CD4-positive, alpha-beta T cell treated with Interferon gamma for 1 hour (primary cell): Measurements from ENCODE around the gene ZDHHC14.
"Not testable (repeated sequence)": the region's sequence is repeated elsewhere in the genome, so short reads cannot be mapped to it uniquely, and the experiment has no call there.

Experiments used
- DNase-seq: peaks from one replicate; pipeline ENCODE4 v3.0.0-alpha.2; 2020

Gene ZDHHC14

DNA sequence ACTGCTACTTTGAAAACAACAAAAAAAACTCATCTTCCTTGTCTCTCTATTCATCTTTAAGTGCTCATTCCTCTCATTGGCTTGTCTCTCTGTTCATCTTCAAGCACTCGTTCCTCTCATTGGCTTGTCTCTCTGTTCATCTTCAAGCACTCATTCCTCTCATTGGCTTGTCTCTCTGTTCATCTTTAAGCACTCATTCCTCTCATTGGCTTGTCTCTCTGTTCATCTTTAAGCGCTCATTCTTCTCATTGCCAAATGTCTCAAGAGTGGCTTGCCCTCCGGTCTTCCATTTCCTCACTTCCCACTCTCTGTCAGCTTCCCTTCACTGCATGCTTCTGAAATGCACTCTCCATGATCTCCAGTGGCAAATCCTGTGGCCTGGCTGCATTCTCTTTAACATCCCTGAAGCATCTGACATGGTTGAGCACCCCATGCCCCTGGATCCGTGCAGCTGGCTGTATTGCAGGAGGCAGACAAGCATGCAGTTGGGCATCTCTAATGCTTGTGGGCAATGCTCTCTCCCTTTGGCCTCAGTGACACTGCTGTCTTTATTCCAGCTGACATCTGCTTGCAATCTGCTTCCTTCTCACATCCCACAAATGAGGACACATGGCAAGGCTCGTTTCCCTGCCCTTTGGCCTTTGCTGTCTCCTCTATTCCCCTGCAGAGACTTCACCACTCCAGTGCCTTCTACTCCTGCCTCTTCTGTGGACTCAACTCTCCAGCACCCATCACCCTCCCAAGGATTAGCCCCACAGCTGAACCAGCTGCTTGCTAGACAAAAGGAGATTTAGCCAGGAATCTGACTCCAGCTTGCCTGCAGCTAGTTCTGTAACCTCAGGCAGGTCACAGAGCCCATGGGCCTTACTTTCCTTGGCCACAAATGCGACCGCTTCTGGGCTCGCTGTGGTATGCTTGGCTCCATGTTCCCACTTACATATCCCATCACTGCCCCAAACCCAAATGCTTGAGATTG lies 298.9 kb downstream of the ZDHHC14 start:
- no peak for DNase-seq

DNA sequence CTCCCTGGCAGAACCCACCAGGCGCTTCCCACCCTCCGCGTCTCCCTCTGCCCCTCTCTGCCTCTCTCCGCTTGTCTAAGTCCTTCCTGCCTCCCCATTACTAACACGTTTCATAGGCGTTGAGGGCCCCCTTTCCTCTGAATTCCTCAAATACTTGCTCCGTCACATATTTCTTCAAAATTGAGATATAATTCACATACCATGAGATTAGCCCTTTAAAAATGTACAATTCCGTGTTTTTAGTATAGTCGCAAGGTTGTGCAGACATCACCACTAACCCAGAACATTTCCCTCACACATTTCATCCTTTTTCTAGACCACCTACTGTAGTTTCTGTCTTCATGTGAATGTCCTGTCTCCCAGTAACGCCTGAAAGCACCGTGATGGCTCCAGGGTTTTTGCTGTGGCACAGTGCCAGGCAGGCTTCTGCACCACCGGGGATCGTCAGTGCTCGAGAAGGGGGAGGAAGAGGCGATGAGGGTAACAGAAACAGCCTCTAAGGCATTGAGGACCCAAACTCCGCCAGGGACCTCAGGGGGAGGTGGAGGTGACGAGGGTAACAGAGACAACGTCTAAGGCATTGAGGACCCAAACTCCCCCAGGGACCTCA lies 300.2 kb downstream of the ZDHHC14 start:
- no peak for DNase-seq

DNA sequence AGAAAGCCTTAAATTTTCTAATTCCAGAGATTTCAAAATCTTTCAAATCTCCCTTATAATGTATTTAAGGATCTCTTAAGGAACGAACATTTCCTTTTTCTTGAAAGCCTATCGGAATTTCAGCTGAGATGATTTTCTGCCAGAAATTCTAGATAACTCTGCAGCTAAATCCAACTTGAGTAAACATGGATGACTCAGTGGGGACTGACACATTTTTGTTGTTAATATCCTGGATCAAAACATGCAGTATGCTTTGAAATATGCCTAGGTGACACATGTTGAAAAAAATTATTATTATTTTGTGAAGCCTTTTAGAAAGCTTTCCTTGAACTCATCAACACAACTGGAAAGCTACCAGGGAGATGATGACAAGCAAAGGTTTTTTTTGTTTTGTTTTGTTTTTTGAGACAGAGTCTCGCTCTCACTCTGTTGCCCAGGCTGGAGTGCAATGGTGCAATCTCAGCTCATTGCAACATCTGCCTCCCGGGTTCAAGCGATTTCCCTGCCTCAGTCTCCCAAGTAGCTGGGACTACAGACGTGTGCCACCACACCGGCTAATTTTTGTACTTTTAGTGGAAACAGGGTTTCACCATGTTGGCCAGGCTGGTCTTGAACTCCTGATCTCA lies 302.0 kb downstream of the ZDHHC14 start:
- no peak for DNase-seq

DNA sequence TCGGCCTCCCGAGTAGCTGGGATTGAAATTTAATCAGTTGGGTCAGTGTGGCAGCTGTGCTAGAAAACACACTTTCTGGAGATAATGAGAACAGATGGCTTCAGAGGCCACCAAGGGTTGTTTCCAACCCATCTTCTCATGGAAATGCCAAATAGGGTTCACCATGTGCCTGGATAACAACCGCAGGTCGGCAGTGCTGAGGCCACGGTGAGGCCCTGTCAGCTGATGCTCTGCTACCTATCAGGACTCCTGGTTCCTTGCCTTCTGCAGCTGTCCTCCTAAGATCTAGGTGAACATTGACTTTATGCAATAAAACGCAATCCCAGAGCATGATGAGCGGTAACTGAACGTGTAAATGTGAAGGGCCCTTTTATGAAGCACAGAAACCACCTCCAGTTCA lies 302.7 kb downstream of the ZDHHC14 start:
- no peak for DNase-seq

DNA sequence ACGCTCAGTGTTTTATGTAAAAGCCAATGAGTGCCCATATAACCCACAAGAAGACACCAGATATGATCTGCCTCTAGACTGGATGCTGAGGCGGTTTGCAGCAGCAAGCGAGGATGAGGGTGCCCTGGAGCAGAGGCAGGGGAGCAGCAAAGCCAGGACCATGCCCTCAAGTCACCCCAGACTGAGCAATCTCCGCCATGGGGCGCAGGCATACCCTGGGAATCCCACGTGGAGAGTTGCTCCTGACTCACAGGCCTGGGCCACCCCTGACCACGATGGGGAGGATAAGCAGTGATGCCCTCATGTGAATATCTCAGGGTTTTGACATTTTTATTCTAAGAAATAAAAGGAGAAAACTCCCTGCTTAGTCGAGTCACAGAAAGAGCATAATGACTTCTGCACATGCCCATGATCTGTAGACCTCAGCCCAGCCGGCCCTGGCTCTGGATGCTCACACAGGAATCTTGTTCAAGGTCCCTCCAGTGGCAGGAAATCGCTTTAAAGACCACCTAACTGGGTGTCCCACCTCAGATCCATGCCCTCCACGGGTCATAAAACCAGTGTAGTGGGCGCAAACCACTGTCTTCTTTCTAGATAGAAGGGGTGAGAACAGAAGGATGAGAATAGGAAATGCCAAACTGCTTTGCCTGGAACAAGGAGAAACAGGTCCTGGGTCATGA lies 303.8 kb downstream of the ZDHHC14 start:
- DNase-seq: no peak

DNA sequence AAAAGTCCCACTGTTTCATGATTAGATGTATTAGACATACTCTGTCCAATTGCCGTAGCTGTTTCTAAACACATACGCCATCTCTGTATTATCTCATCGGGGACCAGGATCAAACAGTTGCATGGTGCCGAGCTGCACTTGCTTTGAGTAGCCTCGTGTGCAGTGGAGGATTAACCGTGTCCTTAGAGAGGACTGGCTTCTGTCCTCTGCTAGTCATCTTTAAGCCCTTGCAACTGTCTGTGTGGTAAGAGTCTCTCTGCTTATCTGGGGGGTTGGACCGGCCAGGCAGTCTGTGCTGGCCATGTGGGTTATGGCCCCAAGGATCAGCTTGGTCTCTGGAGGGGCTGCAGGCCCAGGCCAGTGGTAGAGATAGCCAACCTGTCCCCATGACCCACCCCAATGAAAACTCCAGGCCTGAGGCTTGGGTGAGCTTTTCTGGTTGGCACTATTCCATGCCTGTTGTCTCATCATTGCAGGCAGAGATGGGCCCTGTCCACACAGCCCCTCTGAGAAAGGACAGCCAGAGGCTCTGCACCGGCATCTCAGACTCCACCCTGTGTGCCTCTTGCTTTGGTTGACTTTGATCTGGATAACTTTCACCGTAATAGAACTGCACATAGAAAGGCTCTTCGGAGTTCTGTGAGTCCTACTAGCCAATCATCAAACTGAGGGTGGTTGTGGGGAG lies 304.7 kb downstream of the ZDHHC14 start:
- no peak for DNase-seq

DNA sequence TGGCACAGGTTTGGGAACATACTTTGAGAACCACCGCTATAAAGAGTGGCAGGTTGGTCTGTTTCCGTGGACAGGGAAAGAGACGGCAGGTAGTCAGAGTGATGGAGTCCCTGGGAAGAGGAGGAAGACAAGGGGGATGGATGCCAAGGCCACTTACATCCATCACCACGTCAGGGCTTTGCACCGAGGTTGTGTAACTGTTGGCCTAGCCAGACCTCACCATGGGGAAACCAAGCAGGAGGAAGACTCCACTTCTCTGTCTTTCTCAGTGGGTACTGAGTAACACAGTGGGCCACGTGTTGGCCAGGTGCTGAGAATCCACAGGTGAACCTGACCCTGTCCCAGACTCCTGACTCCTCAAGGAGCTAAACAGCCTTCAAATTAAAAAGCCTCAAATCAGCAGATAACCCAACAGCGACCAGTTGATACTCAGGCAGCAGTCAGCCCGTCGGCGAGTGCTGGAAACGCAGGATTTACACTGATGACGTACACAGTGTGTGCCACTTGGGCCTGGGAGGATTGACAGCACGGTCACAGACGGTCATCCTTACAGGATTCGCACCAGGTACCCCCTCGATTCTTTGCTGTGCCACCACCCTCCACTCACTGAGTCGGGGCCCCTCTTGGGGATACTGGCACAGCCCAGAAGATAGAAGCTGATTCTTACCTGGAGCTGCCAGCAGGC lies 307.4 kb downstream of the ZDHHC14 start:
- no peak for DNase-seq

DNA sequence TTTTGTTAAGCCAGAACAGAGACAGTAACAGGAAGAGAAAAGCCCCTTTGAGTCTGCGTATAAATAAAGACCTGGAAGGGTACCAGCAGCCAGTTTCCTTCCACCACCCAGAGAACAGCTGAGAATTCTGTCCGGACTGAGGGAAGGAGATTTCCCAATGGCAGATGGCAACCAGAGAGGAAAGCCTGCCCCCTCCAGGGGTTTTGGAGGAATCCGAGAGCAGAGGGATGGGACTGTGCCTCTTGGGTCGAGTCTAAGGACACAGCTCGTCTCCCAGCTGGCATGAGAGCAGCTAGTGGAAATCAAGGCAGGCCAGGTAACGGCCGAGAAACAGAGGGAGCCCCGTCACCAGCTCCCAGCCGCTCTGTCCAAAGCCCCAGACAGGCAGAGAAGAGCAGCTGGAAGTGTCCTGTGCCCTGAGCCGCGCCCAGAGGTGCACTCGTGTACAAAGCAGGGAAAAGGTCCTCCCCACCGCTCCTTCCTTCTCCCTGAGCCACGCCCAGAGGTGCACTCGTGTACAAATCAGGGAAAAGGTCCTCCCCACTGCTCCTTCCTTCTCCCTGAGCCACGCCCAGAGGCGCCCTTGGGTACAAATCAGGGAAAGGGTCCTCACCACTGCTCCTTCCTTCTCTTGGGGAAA lies 308.1 kb downstream of the ZDHHC14 start:
- DNase-seq: no peak

DNA sequence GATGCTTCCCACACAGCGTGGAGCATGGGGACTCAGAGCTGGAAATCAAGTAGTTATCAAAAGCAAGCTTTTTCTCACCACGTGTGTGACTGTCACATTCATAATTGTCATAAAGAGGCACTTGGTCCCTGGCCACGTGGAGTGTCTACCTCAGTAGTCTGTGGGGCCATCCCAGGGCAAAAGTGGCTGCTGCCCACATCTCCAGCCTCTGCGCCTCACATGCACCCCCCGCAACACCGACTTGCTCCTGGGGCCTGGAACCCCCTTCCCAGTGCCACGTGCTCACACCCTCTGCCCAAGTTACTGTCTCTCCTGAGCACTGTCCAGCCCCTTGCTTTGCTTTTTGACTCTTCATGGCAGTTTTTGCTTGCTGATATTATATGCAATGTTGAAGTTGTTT lies 308.9 kb downstream of the ZDHHC14 start:
- no peak for DNase-seq

DNA sequence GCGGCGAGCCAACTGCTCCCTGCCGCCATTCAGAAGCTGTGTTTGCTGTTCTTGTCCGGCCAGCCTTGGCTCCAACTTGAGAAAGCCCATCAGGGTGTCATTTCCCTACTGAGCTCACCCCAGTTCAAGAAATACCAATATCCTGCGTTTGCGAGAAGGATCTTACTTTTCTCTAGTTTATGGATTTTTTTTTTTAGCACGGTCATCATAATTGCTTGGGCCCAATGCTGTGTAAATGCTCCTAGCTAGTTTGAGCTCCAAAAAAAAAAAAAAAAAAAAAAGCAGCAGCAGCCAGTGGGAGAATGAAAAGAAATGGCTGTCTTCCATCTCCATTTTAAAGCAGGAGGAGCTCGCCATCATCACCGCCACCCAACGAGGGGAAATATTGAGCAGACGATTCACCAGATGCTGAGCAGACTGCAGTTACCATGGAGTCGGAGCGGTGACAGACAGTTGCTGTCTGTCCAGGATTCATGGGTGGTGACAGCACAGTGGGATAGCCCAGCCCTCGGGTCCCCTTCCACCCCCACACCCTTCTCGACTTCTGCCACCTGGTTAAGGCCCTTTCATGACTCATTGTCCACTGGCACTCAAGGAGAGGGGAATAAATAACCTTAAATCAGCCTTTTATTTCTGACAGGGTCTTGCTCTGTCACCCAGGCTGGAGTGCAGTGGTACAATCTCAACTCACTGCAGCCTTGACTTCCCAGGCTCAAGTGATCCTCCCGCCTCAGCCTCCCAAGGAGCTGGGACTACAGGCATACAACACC lies 309.6 kb downstream of the ZDHHC14 start:
- no peak for DNase-seq

DNA sequence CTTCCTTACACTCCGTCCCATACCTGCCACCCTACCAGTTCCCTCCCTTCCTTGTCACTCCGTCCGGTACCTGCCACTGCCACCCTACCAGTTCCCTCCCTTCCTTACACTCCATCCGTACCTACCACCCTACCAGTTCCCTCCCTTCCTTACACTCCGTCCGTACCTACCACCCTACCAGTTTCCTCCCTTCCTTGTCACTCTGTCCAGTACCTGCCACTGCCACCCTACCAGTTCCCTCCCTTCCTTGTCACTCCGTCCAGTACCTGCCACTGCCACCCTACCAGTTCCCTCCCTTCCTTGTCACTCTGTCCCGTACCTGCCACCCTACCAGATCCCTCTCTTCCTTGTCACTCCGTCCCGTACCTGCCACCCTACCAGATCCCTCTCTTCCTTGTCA lies 310.6 kb downstream of the ZDHHC14 start:
- DNase-seq: not testable (repeated sequence)

DNA sequence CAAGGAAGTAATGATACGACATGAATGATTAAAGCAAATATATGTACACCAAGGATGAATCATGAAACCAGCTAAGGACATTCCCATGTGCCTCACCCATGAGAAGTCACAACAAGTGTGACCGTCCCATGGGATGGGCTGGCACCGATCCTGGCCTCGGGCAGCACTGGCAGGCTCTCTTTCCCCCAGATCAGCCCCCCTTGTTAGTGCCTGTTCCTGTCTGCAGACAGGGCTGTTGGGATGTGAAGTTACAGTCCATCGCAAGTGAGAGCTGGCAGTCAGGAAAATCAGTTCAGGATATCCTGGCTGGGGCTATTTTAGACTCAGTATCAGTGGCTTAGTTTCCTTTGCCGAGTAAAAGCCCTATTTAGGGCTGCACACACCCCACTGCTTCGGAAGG lies 312.9 kb downstream of the ZDHHC14 start:
- no peak for DNase-seq

DNA sequence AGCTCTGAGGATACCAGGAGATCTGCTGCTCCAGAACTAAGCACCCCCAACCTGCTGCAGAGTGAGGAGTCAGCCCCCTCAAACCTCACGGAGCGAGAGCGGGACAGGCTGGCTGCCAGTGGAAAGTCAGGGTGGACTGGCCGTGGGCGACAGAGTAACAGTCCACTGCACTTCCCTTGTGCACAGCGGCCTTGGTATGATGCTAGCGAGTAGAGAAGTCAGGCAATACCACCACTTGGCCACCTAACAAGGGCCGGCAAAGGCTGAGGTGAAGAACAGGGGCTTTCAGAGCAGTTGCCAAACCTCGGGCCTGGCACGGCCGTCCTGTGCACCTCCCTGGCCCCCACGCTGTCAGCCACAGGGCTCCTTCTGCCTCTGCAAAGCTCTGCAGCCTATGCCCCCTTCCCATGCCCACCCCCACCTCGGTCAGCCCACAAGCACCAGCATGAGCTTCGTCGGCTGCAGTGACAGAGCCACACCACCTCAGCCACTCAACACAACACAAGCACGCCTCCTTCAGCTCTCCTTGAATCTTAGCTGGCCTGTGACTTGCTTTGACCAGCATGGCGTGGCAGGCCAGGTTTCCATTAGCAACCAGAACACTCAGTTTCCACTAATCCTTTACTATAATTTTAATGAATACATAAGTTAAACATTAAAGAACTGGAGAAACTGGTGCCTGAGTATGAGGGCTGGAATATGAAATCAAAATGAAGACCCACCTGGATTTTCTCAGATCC lies 314.5 kb downstream of the ZDHHC14 start:
- no peak for DNase-seq

DNA sequence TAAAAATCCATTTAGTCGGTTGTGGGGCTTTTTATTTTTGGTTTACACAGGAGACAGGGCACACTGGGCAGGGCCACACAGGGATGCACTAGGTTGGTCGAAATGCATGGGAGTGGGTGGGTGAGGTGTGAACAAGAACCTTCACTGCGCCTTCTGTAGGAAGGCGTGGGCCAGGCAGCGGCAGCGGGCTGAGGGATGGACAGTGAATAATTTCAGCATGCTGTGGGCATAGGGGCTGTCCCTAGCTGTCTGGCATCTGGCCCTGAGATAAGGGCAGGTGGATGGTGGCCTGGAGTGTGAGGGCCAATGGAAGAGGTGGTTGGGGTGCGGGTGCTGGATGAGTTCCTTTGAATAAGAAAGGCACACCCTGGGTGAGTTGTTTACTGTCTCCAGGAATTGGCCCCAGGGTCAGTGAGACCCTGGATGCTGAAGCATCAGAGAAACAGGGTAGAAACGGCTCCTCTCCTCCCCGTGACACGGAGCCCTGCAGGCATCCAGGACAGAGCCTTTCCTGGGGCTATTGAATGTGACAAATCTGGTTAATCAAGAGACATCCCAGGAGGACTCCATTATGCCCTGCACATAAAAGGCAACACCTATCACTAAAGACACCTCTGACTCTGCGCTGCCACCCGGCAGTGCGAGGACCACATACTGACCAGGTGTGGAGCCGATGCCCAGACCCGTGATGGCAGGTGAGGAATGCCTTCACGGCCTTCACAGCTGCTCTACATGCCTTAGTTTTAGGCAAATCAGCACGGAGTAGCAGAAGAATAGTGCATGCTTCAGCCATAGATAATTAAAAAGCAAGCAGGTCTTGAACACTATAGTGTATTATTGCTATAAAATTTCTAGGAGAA lies 319.0 kb downstream of the ZDHHC14 start:
- no peak for DNase-seq

DNA sequence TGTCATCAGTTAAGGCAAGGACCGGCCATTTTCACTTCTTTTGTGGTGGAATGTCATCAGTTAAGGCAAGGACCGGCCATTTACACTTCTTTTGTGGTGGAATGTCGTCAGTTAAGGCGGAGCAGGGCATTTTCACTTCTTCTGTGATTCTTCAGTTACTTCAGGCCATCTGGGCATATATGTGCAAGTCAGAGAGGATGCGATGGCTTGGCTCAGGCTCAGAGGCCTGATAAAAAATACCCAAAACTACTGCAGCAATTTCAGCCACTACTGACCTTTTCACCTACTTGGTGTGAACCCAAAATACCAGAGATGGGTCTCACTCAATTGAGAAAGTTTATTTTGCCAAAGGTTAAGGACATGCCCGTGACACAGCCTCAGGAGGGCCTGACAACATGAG lies 325.4 kb downstream of the ZDHHC14 start:
- not testable (repeated sequence) for DNase-seq

DNA sequence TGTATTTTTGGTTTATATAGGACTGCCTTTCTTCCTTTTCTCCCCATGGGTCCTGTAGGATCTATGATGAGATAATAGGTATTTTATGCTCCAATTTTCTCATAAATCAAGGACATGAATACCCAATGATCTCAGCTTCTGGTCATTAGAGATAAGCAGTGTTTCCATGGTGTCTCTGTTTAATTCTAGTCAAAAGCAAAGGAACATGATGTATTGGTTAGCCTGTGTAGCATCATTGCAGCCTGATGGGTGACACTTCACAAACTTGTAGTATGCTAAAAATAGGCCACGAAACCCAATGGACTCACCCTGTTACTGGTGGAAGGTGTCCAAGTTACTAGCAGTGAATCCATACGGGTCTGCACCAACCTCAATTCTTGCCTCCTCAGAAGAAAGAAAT lies 325.9 kb downstream of the ZDHHC14 start:
- DNase-seq: no peak

DNA sequence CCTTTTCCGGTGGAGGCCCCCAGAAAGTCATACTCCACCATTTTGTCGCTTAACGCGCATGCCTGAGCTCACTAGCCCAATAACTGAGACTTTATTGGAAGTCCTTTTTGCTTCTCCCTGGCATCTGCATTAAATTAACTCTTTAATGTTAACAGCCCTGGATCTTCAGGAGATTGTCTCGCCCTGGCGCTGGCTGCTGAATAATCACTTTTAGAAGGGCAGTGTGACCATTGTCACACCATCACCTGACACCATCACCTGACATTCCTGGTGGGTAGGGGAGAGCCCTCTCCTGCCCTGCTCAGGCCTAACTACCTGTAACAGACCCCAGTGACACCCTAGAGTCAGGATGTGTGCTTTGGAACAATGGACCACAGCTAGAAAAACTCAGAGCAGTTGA lies 326.6 kb downstream of the ZDHHC14 start:
- no peak for DNase-seq

DNA sequence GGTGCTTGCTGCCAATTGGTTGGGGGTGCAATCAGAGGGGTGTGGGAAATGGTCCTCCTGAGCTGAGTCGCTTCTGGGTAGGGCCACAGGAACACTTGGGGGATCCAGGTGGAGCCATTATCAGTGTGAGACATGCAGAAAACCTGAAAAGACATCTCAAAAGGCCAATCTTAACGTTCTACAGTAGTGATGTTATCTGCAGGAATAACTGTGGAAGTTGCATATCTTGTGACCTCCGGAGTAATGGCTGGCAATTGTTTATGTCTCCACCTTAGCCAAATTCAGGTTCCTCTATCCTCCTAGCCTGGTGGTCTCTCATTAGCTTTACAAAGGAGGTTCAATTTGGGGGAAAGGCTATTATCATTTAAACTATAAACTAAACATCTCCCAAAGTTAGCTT lies 327.2 kb downstream of the ZDHHC14 start:
- no peak for DNase-seq

DNA sequence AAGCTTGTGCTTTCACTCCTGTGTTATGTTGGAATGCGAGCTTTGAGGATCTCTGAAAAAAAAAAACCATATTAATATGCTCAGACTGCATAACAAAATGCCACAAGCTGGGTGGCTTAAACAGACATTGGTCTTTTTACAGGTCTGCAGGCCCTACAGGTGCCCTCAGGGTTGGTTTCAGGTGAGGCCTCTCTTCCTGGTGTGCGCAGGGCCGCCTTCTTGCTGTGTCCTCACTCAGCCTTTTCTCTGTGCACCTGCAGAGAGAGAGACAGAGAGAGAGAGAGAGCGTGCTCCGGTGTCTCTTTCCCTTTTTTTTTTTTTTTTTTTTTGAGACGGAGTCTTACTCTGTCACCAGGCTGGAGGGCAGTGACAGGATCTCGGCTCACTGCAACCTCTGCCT lies 327.9 kb downstream of the ZDHHC14 start:
- DNase-seq: no peak
